Tibial nerve (tissue), 3 donors: ENCODE data around the gene GBE1.

Experiments used
- CTCF ChIP-seq, 5 experiments: fragments of 200-600 bp in 3 of 5; fragments of 450-650 bp in 2 of 5; sonication (generic) in 3 of 5; IDR thresholded peaks; one replicate each; pipeline ENCODE4 v1.5.1; 2016 to 2019; ENCODE audit warnings: antibody characterized with exemption in 5 of 5, mild to moderate bottlenecking in 3 of 5, moderate library complexity in 2 of 5
- POLR2A ChIP-seq, 2 donors: fragments of 450-650 bp; IDR thresholded peaks; one replicate each; pipeline ENCODE4 v1.6.1; 2017; ENCODE audit warnings: antibody characterized with exemption in 2 of 2, mild to moderate bottlenecking in 2 of 2, moderate library complexity in 2 of 2

GRCh38 chr3:81799403-81799802 lies 38.0 kb upstream of the GBE1 start:
- TF ChIP-seq CTCF (IDR thresholded peaks at IDR 0.05) (no peak), POLR2A (IDR thresholded peaks at IDR 0.05) (no peak)
